Caco-2 (cell line): ENCODE results near the gene PARD3. TPM values are rescaled to one million over a fixed set of nuclear protein-coding genes. Genes with fewer than 3 reads are reported as not detected.

Experiments
- BruUV-seq: library from RNA; stranded (reverse); fragments of 400-500 nt; replicated peaks from 2 replicates; lab custom pipeline; 2021; lab: Mats Ljungman, UMichigan
- CTCF ChIA-PET: fragments of 300-600 bp; sonication (Branson Sonifier 250); formaldehyde crosslinking; loops from one replicate; lab custom pipeline; 2022; ENCODE audit warnings: antibody characterized with exemption; lab: Charles Lee
- POLR2A ChIA-PET: fragments of 300-600 bp; sonication (Branson Sonifier 250); formaldehyde crosslinking; loops from one replicate; lab custom pipeline; 2022; ENCODE audit warnings: antibody characterized with exemption; lab: Charles Lee
- DNase-seq, 2 experiments: peaks; one replicate each; pipeline versions ENCODE4 v3.0.0 to v3.0.0-alpha.2; 2020 to 2022
- H3K27me3 ChIP-seq: replicated peaks from 2 replicates; pipeline ENCODE4 v1.6.0; 2011; ENCODE audit warnings: low read length; ENCODE audit not compliant: control insufficient read depth, insufficient read depth
- H3K36me3 ChIP-seq: 2 replicates; pipeline ENCODE4 v1.5.1; 2011; ENCODE audit warnings: low read length; ENCODE audit not compliant: control insufficient read depth, insufficient read depth
- H3K4me1 ChIP-seq: fragments of 250-450 bp; sonication (Bioruptor Pico); 2 replicates; pipeline ENCODE4 v1.5.1; 2020; ENCODE audit warnings: mild to moderate bottlenecking
- H3K4me3 ChIP-seq: 2 replicates; pipeline ENCODE4 v1.5.1; 2011; ENCODE audit warnings: low read depth, mild to moderate bottlenecking, control low read depth, low read length
- H3K9me3 ChIP-seq: fragments of 250-450 bp; sonication (Bioruptor Pico); 2 replicates; pipeline ENCODE4 v1.5.1; 2020; ENCODE audit warnings: mild to moderate bottlenecking, moderate library complexity
- H3K27ac Mint-ChIP-seq: one replicate; pipeline ENCODE4 v1.8.0; 2022; ENCODE audit warnings: mixed read lengths; ENCODE audit not compliant: unreplicated experiment
- H3K27me3 Mint-ChIP-seq: one replicate; pipeline ENCODE4 v1.8.0; 2022; ENCODE audit warnings: mixed read lengths; ENCODE audit not compliant: insufficient read depth, unreplicated experiment
- H3K36me3 Mint-ChIP-seq: one replicate; pipeline ENCODE4 v1.8.0; 2022; ENCODE audit warnings: mild to moderate bottlenecking, mixed read lengths; ENCODE audit not compliant: insufficient read depth, unreplicated experiment
- H3K4me1 Mint-ChIP-seq: one replicate; pipeline ENCODE4 v1.8.0; 2022; ENCODE audit warnings: low read depth, mixed read lengths; ENCODE audit not compliant: unreplicated experiment
- H3K4me3 Mint-ChIP-seq: one replicate; pipeline ENCODE4 v1.8.0; 2022; ENCODE audit warnings: mild to moderate bottlenecking, moderate library complexity, mixed read lengths; ENCODE audit not compliant: unreplicated experiment
- H3K9me3 Mint-ChIP-seq: one replicate; pipeline ENCODE4 v1.8.0; 2022; ENCODE audit warnings: mixed read lengths; ENCODE audit not compliant: unreplicated experiment
- intact Hi-C: fragments of 100-400 bp; cut with micrococcal nuclease; formaldehyde crosslinking; loops from one replicate; pipeline ENCODE4 v1.10.0; 2022; ENCODE audit not compliant: unreplicated experiment
- total RNA-seq: library from RNA; stranded (reverse); gene quantifications from 2 replicates; pipeline ENCODE4 v1.2.3, GENCODE V29; 2022
- TF ChIP-seq, protein P1 (sequence below), 2 experiments: fragments of 200-600 bp in 1 of 2; IDR thresholded peaks; 1 replicate in 1 of 2; 2 replicates in 1 of 2; pipeline versions ENCODE4 v1.5.1 to v1.8.0; 2011 to 2022; ENCODE audit warnings: antibody characterized with exemption in 1 of 2, control low read depth in 1 of 2, inconsistent platforms in 1 of 2, low read depth in 1 of 2, low read length in 1 of 2, mild to moderate bottlenecking in 1 of 2, moderate library complexity in 1 of 2; ENCODE audit not compliant: insufficient read depth in 1 of 2, severe bottlenecking in 1 of 2, unreplicated experiment in 1 of 2

Gene PARD3
- total RNA-seq, 1 experiment from 2014 or later: 80.7 TPM

DNA sequence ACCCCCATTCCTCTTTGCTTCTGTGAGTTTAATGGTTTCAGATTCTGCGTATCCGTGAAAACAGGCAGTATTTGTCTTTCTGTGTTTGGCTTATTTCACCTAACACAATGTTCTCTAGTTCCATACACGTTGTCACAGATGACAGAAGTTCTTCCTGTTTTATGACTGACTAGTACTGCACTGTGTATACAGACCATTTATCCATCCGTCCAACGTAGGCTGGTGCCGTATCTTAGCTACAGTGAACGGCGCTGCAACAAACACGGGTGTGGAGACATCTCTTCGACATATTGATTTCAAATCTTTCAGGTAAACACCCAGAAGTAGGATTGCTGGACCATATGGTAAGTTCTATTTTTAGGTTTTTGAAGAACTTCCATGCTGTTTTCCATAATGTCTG lies 181.7 kb downstream of the PARD3 start:
- no peak overlapping the region for H3K27ac Mint-ChIP-seq
- intact Hi-C loops: loop anchor here (10.0 kb wide), 1 partner anchor 329 kb away; no protein-coding TSS in a partner anchor

DNA sequence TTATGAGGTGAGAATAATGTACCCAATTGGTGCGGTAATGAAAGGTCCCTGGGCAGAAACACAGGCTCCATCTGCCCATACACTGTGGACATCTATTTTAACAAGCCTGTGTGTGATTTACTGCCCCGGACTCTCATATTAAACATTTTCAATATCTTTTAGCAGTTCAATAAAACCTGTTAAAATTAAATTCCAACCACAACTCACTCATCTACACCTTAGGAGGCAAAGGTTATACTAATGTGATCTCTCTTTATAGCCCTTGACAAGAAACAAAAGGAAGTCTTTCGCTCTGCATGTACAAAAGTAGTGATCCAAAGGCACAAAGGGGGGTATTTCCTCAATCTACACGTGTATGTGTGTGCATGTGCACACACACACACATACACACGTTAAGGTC lies 186.0 kb downstream of the PARD3 start:
- intact Hi-C loops: no loop called here
- no peak overlapping the region for H3K4me3 ChIP-seq
- Mint-ChIP-seq H3K27ac (no peak overlapping the region), H3K27me3 (no peaks in the 10 kb centered on the region), H3K4me1 (no peaks in the 10 kb centered on the region), H3K4me3 (no peak overlapping the region), H3K36me3 (peaks cover 8% of the 10 kb centered on the region), H3K9me3 (no peaks in the 10 kb centered on the region)
- H3K27me3 ChIP-seq: no peaks in the 10 kb centered on the region
- no peaks in the 10 kb centered on the region for H3K4me1 ChIP-seq
- no peak for DNase-seq
- TF ChIP-seq, protein P1, sequence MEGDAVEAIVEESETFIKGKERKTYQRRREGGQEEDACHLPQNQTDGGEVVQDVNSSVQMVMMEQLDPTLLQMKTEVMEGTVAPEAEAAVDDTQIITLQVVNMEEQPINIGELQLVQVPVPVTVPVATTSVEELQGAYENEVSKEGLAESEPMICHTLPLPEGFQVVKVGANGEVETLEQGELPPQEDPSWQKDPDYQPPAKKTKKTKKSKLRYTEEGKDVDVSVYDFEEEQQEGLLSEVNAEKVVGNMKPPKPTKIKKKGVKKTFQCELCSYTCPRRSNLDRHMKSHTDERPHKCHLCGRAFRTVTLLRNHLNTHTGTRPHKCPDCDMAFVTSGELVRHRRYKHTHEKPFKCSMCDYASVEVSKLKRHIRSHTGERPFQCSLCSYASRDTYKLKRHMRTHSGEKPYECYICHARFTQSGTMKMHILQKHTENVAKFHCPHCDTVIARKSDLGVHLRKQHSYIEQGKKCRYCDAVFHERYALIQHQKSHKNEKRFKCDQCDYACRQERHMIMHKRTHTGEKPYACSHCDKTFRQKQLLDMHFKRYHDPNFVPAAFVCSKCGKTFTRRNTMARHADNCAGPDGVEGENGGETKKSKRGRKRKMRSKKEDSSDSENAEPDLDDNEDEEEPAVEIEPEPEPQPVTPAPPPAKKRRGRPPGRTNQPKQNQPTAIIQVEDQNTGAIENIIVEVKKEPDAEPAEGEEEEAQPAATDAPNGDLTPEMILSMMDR (IDR thresholded peaks at IDR 0.05; ENCODE audit: insufficient read depth in 1 of 2, low read depth in 1 of 2, low read length in 1 of 2, severe bottlenecking in 1 of 2, unreplicated experiment in 1 of 2): no peak
- POLR2A ChIA-PET: no interaction called here
- CTCF ChIA-PET: interaction anchor here (1.4 kb wide), 1 partner anchor 9 kb away, joined by 5 read pairs; no protein-coding TSS in a partner anchor
- BruUV-seq: no TSS peak
- no peaks in the 10 kb centered on the region; the same call in 1 of the 2 replicates for H3K36me3 ChIP-seq
- no peaks in the 10 kb centered on the region for H3K9me3 ChIP-seq

More for the DNA sequence above, 181.7 kb downstream of the PARD3 start:
- ChIA-PET CTCF (no interaction called here), POLR2A (no interaction called here)
- DNase-seq: no peak
- Histone ChIP-seq H3K4me1 (no peaks in the 10 kb centered on the region), H3K9me3 (no peaks in the 10 kb centered on the region), H3K27me3 (no peaks in the 10 kb centered on the region), H3K36me3 (no peaks in the 10 kb centered on the region), H3K4me3 (no peak overlapping the region)
- TF ChIP-seq, protein P1 (IDR thresholded peaks at IDR 0.05; ENCODE audit: insufficient read depth in 1 of 2, low read depth in 1 of 2, low read length in 1 of 2, severe bottlenecking in 1 of 2, unreplicated experiment in 1 of 2): no peak
- no peaks in the 10 kb centered on the region for H3K27me3 Mint-ChIP-seq
- H3K4me3 Mint-ChIP-seq: no peak overlapping the region
- H3K9me3 Mint-ChIP-seq: no peaks in the 10 kb centered on the region
- H3K4me1 Mint-ChIP-seq: peaks cover 8% of the 10 kb centered on the region
- BruUV-seq: no TSS peak
- H3K36me3 Mint-ChIP-seq: peaks cover 14% of the 10 kb centered on the region

DNA sequence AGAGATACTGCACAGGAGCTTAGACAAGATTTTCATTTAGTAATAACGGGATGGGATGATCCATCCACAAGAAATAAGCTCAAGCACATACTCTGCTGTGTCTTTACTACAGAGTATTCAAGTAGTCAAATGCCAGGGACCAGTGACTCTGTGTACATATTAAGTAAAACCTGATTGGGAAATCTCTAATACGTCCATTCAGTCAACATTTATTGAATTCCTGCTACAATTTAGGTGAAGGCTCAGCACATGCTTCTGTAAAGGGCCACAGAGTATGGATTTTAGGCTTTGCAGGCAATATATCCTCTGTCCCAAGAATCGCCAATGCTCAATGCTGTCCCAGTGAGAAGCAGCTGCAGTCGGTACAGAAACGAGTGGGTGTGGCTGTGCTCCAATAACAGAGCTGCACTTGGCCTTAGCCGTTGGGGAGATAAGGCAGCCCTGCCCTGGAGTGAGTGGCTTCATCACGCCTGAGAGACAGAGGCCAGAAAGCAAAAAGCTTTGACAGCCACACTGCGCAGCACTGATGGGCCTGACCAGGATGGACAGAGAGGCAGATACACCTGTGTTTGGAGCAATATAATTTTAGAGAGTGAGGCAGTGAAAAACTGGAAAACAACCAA lies 186.8 kb downstream of the PARD3 start:
- H3K4me3 Mint-ChIP-seq: no peak overlapping the region
- H3K9me3 Mint-ChIP-seq: no peaks in the 10 kb centered on the region
- peaks cover 6% of the 10 kb centered on the region for H3K36me3 Mint-ChIP-seq
- Histone ChIP-seq H3K36me3 (no peaks in the 10 kb centered on the region; the same call in 1 of the 2 replicates), H3K4me1 (no peaks in the 10 kb centered on the region), H3K9me3 (no peaks in the 10 kb centered on the region), H3K4me3 (no peak overlapping the region), H3K27me3 (no peaks in the 10 kb centered on the region)
- intact Hi-C loops: no loop called here
- H3K27ac Mint-ChIP-seq: no peak overlapping the region
- BruUV-seq: no TSS peak
- no peaks in the 10 kb centered on the region for H3K27me3 Mint-ChIP-seq
- POLR2A ChIA-PET: no interaction called here
- no peaks in the 10 kb centered on the region for H3K4me1 Mint-ChIP-seq
- TF ChIP-seq, protein P1 (IDR thresholded peaks at IDR 0.05; ENCODE audit: insufficient read depth in 1 of 2, low read depth in 1 of 2, low read length in 1 of 2, severe bottlenecking in 1 of 2, unreplicated experiment in 1 of 2): no peak
- no peak for DNase-seq
- CTCF ChIA-PET: no interaction called here
